BLaER1 treated with 17β-estradiol and CSF1 and Interleukin-3, amounts not matched to agents 10 nM and 100 nM (cell line): ENCODE measurements around the gene SFXN2.

Experiments used
- H3K27ac ChIP-seq, 11 experiments: shearing (Covaris generic); formaldehyde crosslinking; 2 replicates each; pipeline ENCODE4 v1.8.1; 2022
- H3K27me3 ChIP-seq, 11 experiments: shearing (Covaris generic); formaldehyde crosslinking; 2 replicates each; pipeline ENCODE4 v1.8.1; 2022
- H3K36me3 ChIP-seq, 11 experiments: shearing (Covaris generic); formaldehyde crosslinking; 2 replicates each; pipeline ENCODE4 v1.8.1; 2022
- H3K4me1 ChIP-seq, 10 experiments: shearing (Covaris generic); formaldehyde crosslinking; 2 replicates each; pipeline ENCODE4 v1.8.1; 2022
- H3K4me2 ChIP-seq, 11 experiments: shearing (Covaris generic); formaldehyde crosslinking; 2 replicates each; pipeline ENCODE4 v1.8.1; 2022
- H3K4me3 ChIP-seq, 10 experiments: shearing (Covaris generic); formaldehyde crosslinking; 2 replicates each; pipeline ENCODE4 v1.8.1; 2022
- H3K9ac ChIP-seq, 11 experiments: shearing (Covaris generic); formaldehyde crosslinking; 2 replicates each; pipeline ENCODE4 v1.8.1; 2022
- H3K9me3 ChIP-seq, 11 experiments: shearing (Covaris generic); formaldehyde crosslinking; replicated peaks in 1 of 11; 2 replicates each; pipeline ENCODE4 v1.8.1; 2022
- H4K20me1 ChIP-seq, 11 experiments: shearing (Covaris generic); formaldehyde crosslinking; 2 replicates each; pipeline ENCODE4 v1.8.1; 2022
- Cebpa-rat ChIP-seq, 11 experiments: shearing (Covaris generic); IDR thresholded peaks; 2 replicates each; pipeline ENCODE4 v1.8.1; 2022

The SFXN2 gene

GRCh38 chr10:102673236-102673818 lies 41.1 kb upstream of the SFXN2 start:
- peak overlapping the region; percentile 35 to 67 (median 54); a peak in 19 of 20 replicates for H3K4me3 ChIP-seq
- H3K9ac ChIP-seq = peak overlapping the region; percentile 65 to 80 (median 75); a peak in 21 of 22 replicates
- H3K4me2 ChIP-seq = peak overlapping the region; percentile 90 to 99 (median 97)

GRCh38 chr10:102673819-102674511 lies 40.5 kb upstream of the SFXN2 start:
- H3K4me3 ChIP-seq = peak overlapping the region; percentile 35 to 67 (median 54); a peak in 19 of 20 replicates
- TF ChIP-seq Cebpa-rat (IDR thresholded peaks at IDR 0.05) = no peak
- peak overlapping the region; percentile 71 to 87 (median 82) for H3K27ac ChIP-seq
- H3K4me2 ChIP-seq = peak overlapping the region; percentile 90 to 99 (median 97)
- H3K36me3 ChIP-seq = no peaks in the 10 kb centered on the region
- H3K9me3 ChIP-seq = no peaks in the 10 kb centered on the region
- H4K20me1 ChIP-seq = peaks cover 0 to 6% (median 0%) of the 10 kb centered on the region in 11 experiments; a peak in 1 of 22 replicates
- H3K4me1 ChIP-seq = peaks cover 91 to 99% (median 98%) of the 10 kb centered on the region in 10 experiments
- peak overlapping the region; percentile 69 to 80 (median 75) for H3K9ac ChIP-seq
- H3K27me3 ChIP-seq = no peaks in the 10 kb centered on the region

More at GRCh38 chr10:102673236-102673818, 41.1 kb upstream of the SFXN2 start:
- H3K36me3 ChIP-seq = no peaks in the 10 kb centered on the region
- no peaks in the 10 kb centered on the region for H3K9me3 ChIP-seq
- peaks cover 91 to 99% (median 98%) of the 10 kb centered on the region in 10 experiments for H3K4me1 ChIP-seq
- TF ChIP-seq Cebpa-rat (IDR thresholded peaks at IDR 0.05) = no peak
- peak overlapping the region; percentile 71 to 87 (median 82); a peak in 21 of 22 replicates for H3K27ac ChIP-seq
- peaks cover 0 to 6% (median 0%) of the 10 kb centered on the region in 11 experiments; a peak in 1 of 22 replicates for H4K20me1 ChIP-seq
- H3K27me3 ChIP-seq = no peaks in the 10 kb centered on the region

- Histone ChIP-seq H3K9ac (peak overlapping the region; percentile 69 to 80 (median 75)), H4K20me1 (peaks cover 0 to 6% (median 0%) of the 10 kb centered on the region in 11 experiments; a peak in 1 of 22 replicates), H3K9me3 (no peaks in the 10 kb centered on the region), H3K4me1 (peaks cover 91 to 99% (median 98%) of the 10 kb centered on the region in 10 experiments), H3K27me3 (no peaks in the 10 kb centered on the region), H3K36me3 (no peaks in the 10 kb centered on the region), H3K4me3 (peak overlapping the region; percentile 35 to 67 (median 54); a peak in 19 of 20 replicates), H3K4me2 (peak overlapping the region; percentile 90 to 99 (median 97)), H3K27ac (peak overlapping the region; percentile 71 to 87 (median 82))
- TF ChIP-seq Cebpa-rat (IDR thresholded peaks at IDR 0.05) = no peak
Measured at GRCh38 chr10:102674566-102674965, 39.9 kb upstream of the SFXN2 start.

- Histone ChIP-seq H3K36me3 (no peaks in the 10 kb centered on the region), H3K9ac (peak overlapping the region; percentile 69 to 80 (median 75)), H3K4me1 (peaks cover 87 to 96% (median 93%) of the 10 kb centered on the region in 10 experiments), H3K4me3 (peak overlapping the region; percentile 35 to 67 (median 54)), H3K27me3 (no peaks in the 10 kb centered on the region), H3K27ac (peak overlapping the region; percentile 48 to 87 (median 82)), H3K9me3 (no peaks in the 10 kb centered on the region), H4K20me1 (peaks cover 0 to 6% (median 0%) of the 10 kb centered on the region in 11 experiments; a peak in 1 of 22 replicates), H3K4me2 (peak overlapping the region; percentile 90 to 99 (median 97))
- TF ChIP-seq Cebpa-rat (IDR thresholded peaks at IDR 0.05) = no peak
Measured at GRCh38 chr10:102675011-102675665, 39.3 kb upstream of the SFXN2 start.

GRCh38 chr10:102675666-102676533 lies 38.5 kb upstream of the SFXN2 start:
- no peak for TF ChIP-seq Cebpa-rat (IDR thresholded peaks at IDR 0.05)
- H3K27ac ChIP-seq = peak overlapping the region; percentile 48 to 87 (median 82)
- peak overlapping the region; percentile 90 to 99 (median 97) for H3K4me2 ChIP-seq
- H3K27me3 ChIP-seq = no peaks in the 10 kb centered on the region
- H3K9me3 ChIP-seq = no peaks in the 10 kb centered on the region
- peaks cover 79 to 89% (median 86%) of the 10 kb centered on the region in 10 experiments for H3K4me1 ChIP-seq
- H3K4me3 ChIP-seq = peak overlapping the region; percentile 35 to 67 (median 54); a peak in 17 of 20 replicates
- H3K36me3 ChIP-seq = peaks cover 0 to 3% (median 0%) of the 10 kb centered on the region in 11 experiments; a peak in 2 of 22 replicates
- H4K20me1 ChIP-seq = peaks cover 0 to 6% (median 0%) of the 10 kb centered on the region in 11 experiments; a peak in 1 of 22 replicates
- peak overlapping the region; percentile 69 to 80 (median 75) for H3K9ac ChIP-seq

- Histone ChIP-seq H3K4me3 (peak overlapping the region in 1 of 10 experiments; percentile 1; a peak in 2 of 20 replicates), H4K20me1 (peaks cover 0 to 6% (median 0%) of the 10 kb centered on the region in 11 experiments; a peak in 1 of 22 replicates), H3K9ac (peak overlapping the region; percentile 38 to 80 (median 75); a peak in 21 of 22 replicates), H3K4me1 (peaks cover 71 to 80% (median 78%) of the 10 kb centered on the region in 10 experiments), H3K9me3 (no peaks in the 10 kb centered on the region), H3K36me3 (peaks cover 0 to 11% (median 4%) of the 10 kb centered on the region in 11 experiments; a peak in 11 of 22 replicates), H3K27ac (peak overlapping the region in 10 of 11 experiments; percentile 41 to 87 (median 82); a peak in 20 of 22 replicates), H3K4me2 (peak overlapping the region; percentile 90 to 99 (median 97)), H3K27me3 (no peaks in the 10 kb centered on the region)
- TF ChIP-seq Cebpa-rat (IDR thresholded peaks at IDR 0.05) = no peak
Measured at GRCh38 chr10:102676534-102677315, 37.7 kb upstream of the SFXN2 start.

DNA sequence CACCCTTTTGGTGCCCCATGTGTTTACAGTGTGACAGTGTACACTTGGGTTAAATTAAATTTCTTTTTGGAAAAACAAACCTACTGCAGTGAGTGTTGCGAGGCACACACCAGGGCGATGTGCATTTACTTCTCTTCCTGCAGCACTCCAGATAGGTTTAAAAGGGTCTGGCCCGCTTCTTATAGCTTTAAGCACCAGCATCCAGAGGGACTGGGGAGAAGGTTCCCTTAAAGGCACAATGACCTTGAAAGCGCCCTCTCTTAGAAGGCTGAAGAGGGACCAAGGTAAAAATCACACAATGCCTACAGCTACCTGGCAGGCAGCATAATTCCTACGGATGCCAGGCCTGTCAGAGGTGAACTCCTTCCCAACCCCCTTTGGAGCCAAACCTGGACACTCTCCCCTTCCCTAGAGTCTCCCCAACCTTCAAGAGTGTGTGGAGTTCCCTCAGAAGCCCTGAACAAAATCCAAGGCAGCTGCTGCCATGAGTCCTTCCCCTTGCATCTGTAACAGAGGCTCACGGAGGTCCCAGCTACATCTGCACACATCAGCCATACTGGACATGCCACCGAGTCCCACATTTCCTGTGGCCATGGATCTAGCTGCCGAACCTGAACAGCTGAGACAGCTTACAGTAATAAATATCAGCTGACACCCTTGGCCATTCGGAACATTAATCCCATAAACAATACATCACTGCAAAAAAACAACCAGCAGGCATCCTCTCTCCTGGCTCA lies 36.9 kb upstream of the SFXN2 start:
- Histone ChIP-seq H3K4me2 (peak overlapping the region; percentile 90 to 99 (median 97)), H3K4me1 (peaks cover 63 to 73% (median 70%) of the 10 kb centered on the region in 10 experiments), H3K36me3 (peaks cover 6 to 17% (median 12%) of the 10 kb centered on the region in 11 experiments; a peak in 14 of 22 replicates), H3K27ac (peak overlapping the region in 10 of 11 experiments; percentile 41 to 87 (median 82); a peak in 18 of 22 replicates), H4K20me1 (peaks cover 0 to 6% (median 0%) of the 10 kb centered on the region in 11 experiments; a peak in 1 of 22 replicates), H3K27me3 (no peaks in the 10 kb centered on the region), H3K9ac (peak overlapping the region in 10 of 11 experiments; percentile 33 to 80 (median 69); a peak in 18 of 22 replicates), H3K4me3 (no peak overlapping the region), H3K9me3 (no peaks in the 10 kb centered on the region)
- TF ChIP-seq Cebpa-rat (IDR thresholded peaks at IDR 0.05) = no peak
